Measurements from ENCODE around the gene XK. TPM values are rescaled to one million over a fixed set of nuclear protein-coding genes. Genes with fewer than 3 reads are reported as not detected.

Gene XK
- total and polyA plus RNA-seq, 2 donors (not counting 3 experiments of a cell fraction or from before 2014, with no cell fraction given), result 0.03 to 0.07 TPM

- dilution Hi-C loops (cut with MboI; ENCODE audit: extremely low pct_ligation_motif_present, low sequenced_read_pairs) (no loop called here), intact Hi-C loops (cut with micrococcal nuclease) (no loop called here)
- Histone ChIP-seq H3K9me1 (replicated peaks; ENCODE audit: control insufficient read depth, extremely low read depth, insufficient read depth, low read length) (no peaks in the 10 kb centered on the region), H3K9me3 (replicated peaks; ENCODE audit: control insufficient read depth, insufficient read depth, low read length) (no peaks in the 10 kb centered on the region), H3K36me3 (ENCODE audit: control insufficient read depth in 2 of 2, extremely low read depth in 1 of 2, insufficient read depth in 2 of 2, low read length in 2 of 2) (no peaks in the 10 kb centered on the region), H4K20me1 (replicated peaks; ENCODE audit: control insufficient read depth, extremely low read depth, insufficient read depth, low read length) (no peaks in the 10 kb centered on the region), H3K79me2 (ENCODE audit: control insufficient read depth, insufficient read depth, low read length) (no peaks in the 10 kb centered on the region), H3K9ac (replicated peaks; ENCODE audit: extremely low read depth, insufficient read depth, low read length) (no peak overlapping the region), H3K4me2 (ENCODE audit: insufficient read depth, low read length) (no peak overlapping the region), H3K4me1 (ENCODE audit: control insufficient read depth, extremely low read depth, insufficient read depth, low read length) (no peaks in the 10 kb centered on the region), H3K27me3 (ENCODE audit: control insufficient read depth in 2 of 2, insufficient read depth in 2 of 2, low read length in 2 of 2) (no peaks in the 10 kb centered on the region), H3K4me3 (replicated peaks in 1 of 3; ENCODE audit: insufficient read depth in 1 of 3, low read depth in 1 of 3, low read length in 3 of 3) (no peak overlapping the region), H3K27ac (ENCODE audit: insufficient read depth, low read depth, low read length) (no peak overlapping the region), H2AFZ (ENCODE audit: low read depth, low read length) (no peak overlapping the region)
- POLR2A ChIA-PET, result no interaction called here
- TF ChIP-seq POLR2A (IDR thresholded peaks at IDR 0.05; ENCODE audit: low read depth, low read length) (no peak), MAX (IDR thresholded peaks at IDR 0.05; ENCODE audit: insufficient read depth, insufficient read length) (no peak), POLR2AphosphoS5 (IDR thresholded peaks at IDR 0.05; ENCODE audit: insufficient read depth, low read depth, low read length) (no peak), CTCF (IDR thresholded peaks at IDR 0.05; ENCODE audit: extremely low read depth in 1 of 2, insufficient read depth in 1 of 2, low read depth in 1 of 2, low read length in 2 of 2) (no peak), GATA2 (IDR thresholded peaks at IDR 0.05; ENCODE audit: insufficient read depth, insufficient read length, low read depth, low read length) (no peak), JUN (IDR thresholded peaks at IDR 0.05; ENCODE audit: borderline replicate concordance, insufficient read depth, insufficient read length, low read depth) (no peak)
- DNase-seq (ENCODE audit: low read depth, low spot score) (no peak), FAIRE-seq (no peak)
- CTCF ChIA-PET, result no interaction called here
- BruUV-seq (replicated peaks), result no TSS peak
Observed at GRCh38 chrX:37677765-37678164, 7.8 kb upstream of the XK start.

GRCh38 chrX:37678574-37678973 lies 7.0 kb upstream of the XK start:
- H3K4me1 ChIP-seq (ENCODE audit: control insufficient read depth, extremely low read depth, insufficient read depth, low read length), result no peaks in the 10 kb centered on the region
- H3K36me3 ChIP-seq (ENCODE audit: control insufficient read depth in 2 of 2, extremely low read depth in 1 of 2, insufficient read depth in 2 of 2, low read length in 2 of 2), result no peaks in the 10 kb centered on the region
- no TSS peak for BruUV-seq (replicated peaks)
- CTCF ChIA-PET, result no interaction called here
- no peak for DNase-seq (ENCODE audit: low read depth, low spot score)
- H3K9me1 ChIP-seq (replicated peaks; ENCODE audit: control insufficient read depth, extremely low read depth, insufficient read depth, low read length), result no peaks in the 10 kb centered on the region
- no peak overlapping the region for H3K4me3 ChIP-seq (replicated peaks in 1 of 3; ENCODE audit: insufficient read depth in 1 of 3, low read depth in 1 of 3, low read length in 3 of 3)
- no peak overlapping the region for H3K4me2 ChIP-seq (ENCODE audit: insufficient read depth, low read length)
- H3K27me3 ChIP-seq (ENCODE audit: control insufficient read depth in 2 of 2, insufficient read depth in 2 of 2, low read length in 2 of 2), result no peaks in the 10 kb centered on the region
- no peak overlapping the region for H3K27ac ChIP-seq (ENCODE audit: insufficient read depth, low read depth, low read length)
- H2AFZ ChIP-seq (ENCODE audit: low read depth, low read length), result no peak overlapping the region
- no peaks in the 10 kb centered on the region for H3K79me2 ChIP-seq (ENCODE audit: control insufficient read depth, insufficient read depth, low read length)
- dilution Hi-C loops (cut with MboI; ENCODE audit: extremely low pct_ligation_motif_present, low sequenced_read_pairs) (no loop called here), intact Hi-C loops (cut with micrococcal nuclease) (no loop called here)
- no peak for FAIRE-seq
- POLR2A ChIA-PET, result no interaction called here
- no peak for TF ChIP-seq CTCF (IDR thresholded peaks at IDR 0.05; ENCODE audit: extremely low read depth in 1 of 2, insufficient read depth in 1 of 2, low read depth in 1 of 2, low read length in 2 of 2)
- no peak for TF ChIP-seq POLR2AphosphoS5 (IDR thresholded peaks at IDR 0.05; ENCODE audit: insufficient read depth, low read depth, low read length)
- TF ChIP-seq EZH2 (IDR thresholded peaks at IDR 0.05; ENCODE audit: borderline replicate concordance, low read depth, low read length, severe bottlenecking), result no peak
- TF ChIP-seq MAX (IDR thresholded peaks at IDR 0.05; ENCODE audit: insufficient read depth, insufficient read length), result no peak
- no peak for TF ChIP-seq FOS (IDR thresholded peaks at IDR 0.05; ENCODE audit: borderline replicate concordance, insufficient read depth, low read length)
- TF ChIP-seq GATA2 (IDR thresholded peaks at IDR 0.05; ENCODE audit: insufficient read depth, insufficient read length, low read depth, low read length), result no peak
- no peak for TF ChIP-seq POLR2A (IDR thresholded peaks at IDR 0.05; ENCODE audit: low read depth, low read length)
- TF ChIP-seq MYC (IDR thresholded peaks at IDR 0.05; ENCODE audit: low read depth, low read length), result no peak
- TF ChIP-seq JUN (IDR thresholded peaks at IDR 0.05; ENCODE audit: borderline replicate concordance, insufficient read depth, insufficient read length, low read depth), result no peak
- no peaks in the 10 kb centered on the region for H4K20me1 ChIP-seq (replicated peaks; ENCODE audit: control insufficient read depth, extremely low read depth, insufficient read depth, low read length)
- H3K9ac ChIP-seq (replicated peaks; ENCODE audit: extremely low read depth, insufficient read depth, low read length), result no peak overlapping the region
- no peaks in the 10 kb centered on the region for H3K9me3 ChIP-seq (replicated peaks; ENCODE audit: control insufficient read depth, insufficient read depth, low read length)
